ENCODE data around the gene TMEM59L. TPM values are rescaled to one million over a fixed set of nuclear protein-coding genes. Genes with fewer than 3 reads are reported as not detected.

Gene TMEM59L
- total and polyA plus RNA-seq, 9 of the 15 experiments (the other 6 are each of a cell fraction or from before 2014, with no cell fraction given): 0.37 TPM; not detected in 8

DNA sequence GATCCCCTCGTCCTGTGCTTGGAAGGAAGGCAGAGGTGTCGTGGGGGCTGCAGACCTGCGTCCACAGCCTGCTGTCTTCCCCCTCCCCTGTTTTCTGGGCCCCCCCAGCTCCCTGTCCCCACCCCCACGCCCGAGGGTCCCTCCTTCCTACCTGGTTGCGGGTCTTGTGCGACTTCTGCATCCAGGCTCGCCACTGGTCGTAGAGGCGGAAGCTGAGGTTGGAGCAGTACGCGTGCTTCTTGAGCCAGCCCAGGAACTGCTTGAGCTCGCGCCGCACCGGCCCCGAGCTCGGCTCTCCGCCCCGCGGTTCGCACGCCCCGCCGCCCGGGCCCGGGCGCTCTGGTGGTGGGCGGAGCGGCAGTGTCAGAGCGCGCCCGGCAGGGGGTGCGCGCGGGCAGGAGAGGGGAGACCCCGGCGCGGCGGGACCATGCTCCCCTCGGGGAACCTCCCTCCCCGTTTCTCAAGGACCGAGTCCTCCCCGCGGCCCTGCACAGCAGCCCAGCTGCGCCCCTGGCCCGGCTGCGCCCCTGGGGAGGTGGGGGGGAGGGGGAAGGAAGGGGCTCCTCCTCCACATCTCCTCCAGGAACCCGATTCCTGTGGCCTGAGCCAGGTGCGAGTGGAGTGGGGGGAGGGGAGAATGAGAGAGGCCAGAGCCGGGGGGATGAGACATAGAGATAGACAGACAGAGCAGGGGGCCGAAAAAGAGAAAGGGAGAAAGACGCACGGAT lies 18.4 kb upstream of the TMEM59L start (continued):
- TF ChIP-seq, protein P1, sequence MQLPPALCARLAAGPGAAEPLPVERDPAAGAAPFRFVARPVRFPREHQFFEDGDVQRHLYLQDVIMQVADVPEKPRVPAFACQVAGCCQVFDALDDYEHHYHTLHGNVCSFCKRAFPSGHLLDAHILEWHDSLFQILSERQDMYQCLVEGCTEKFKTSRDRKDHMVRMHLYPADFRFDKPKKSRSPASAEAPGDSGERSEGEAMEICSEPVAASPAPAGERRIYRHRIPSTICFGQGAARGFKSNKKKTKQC (CRISPR knock-in tag; IDR thresholded peaks at IDR 0.05): no peak
- TF ChIP-seq PCBP2 (IDR thresholded peaks at IDR 0.05; ENCODE audit: low read depth, low read length, poor library complexity, severe bottlenecking) (no peak), PRPF4 (IDR thresholded peaks at IDR 0.05; ENCODE audit: insufficient read depth, low read depth, low read length, poor library complexity, severe bottlenecking) (no peak), ZBED1 (IDR thresholded peaks at IDR 0.05) (no peak), NR2C1 (IDR thresholded peaks at IDR 0.05) (no peak), NR2C1 (tag; IDR thresholded peaks at IDR 0.05) (no peak), TSC22D4 (tag; IDR thresholded peaks at IDR 0.05) (no peak), GTF2F1 (IDR thresholded peaks at IDR 0.05; ENCODE audit: low read depth, low read length) (no peak), TAL1 (IDR thresholded peaks at IDR 0.05) (no peak), DNMT1 (IDR thresholded peaks at IDR 0.05) (no peak), SRSF1 (IDR thresholded peaks at IDR 0.05; ENCODE audit: low read depth, low read length) (no peak), SMARCE1 (IDR thresholded peaks at IDR 0.05) (peak; percentile 44), TFAM (CRISPR knock-in tag; conservative IDR thresholded peaks at IDR 0.05) (no peak), ZC3H4 (CRISPR knock-in tag; IDR thresholded peaks at IDR 0.05; ENCODE audit: borderline replicate concordance) (no peak), SAFB (IDR thresholded peaks at IDR 0.05; ENCODE audit: borderline replicate concordance, low read depth, low read length) (no peak), SP2 (IDR thresholded peaks at IDR 0.05; ENCODE audit: extremely low read depth, low read depth, low read length, poor library complexity, severe bottlenecking) (no peak), FOXJ3 (CRISPR knock-in tag; IDR thresholded peaks at IDR 0.05) (no peak), TGIF2 (CRISPR knock-in tag; IDR thresholded peaks at IDR 0.05) (no peak)
- TF ChIP-seq, protein P2, sequence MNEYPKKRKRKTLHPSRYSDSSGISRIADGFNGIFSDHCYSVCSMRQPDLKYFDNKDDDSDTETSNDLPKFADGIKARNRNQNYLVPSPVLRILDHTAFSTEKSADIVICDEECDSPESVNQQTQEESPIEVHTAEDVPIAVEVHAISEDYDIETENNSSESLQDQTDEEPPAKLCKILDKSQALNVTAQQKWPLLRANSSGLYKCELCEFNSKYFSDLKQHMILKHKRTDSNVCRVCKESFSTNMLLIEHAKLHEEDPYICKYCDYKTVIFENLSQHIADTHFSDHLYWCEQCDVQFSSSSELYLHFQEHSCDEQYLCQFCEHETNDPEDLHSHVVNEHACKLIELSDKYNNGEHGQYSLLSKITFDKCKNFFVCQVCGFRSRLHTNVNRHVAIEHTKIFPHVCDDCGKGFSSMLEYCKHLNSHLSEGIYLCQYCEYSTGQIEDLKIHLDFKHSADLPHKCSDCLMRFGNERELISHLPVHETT (CRISPR knock-in tag; conservative IDR thresholded peaks at IDR 0.05 in 1 of 2, IDR thresholded peaks at IDR 0.05 in 1 of 2): 0 out of 4 replicates have a peak, but pooled peaks of 1 of the 2 experiments have one; percentile 34
- TF ChIP-seq, protein P3, sequence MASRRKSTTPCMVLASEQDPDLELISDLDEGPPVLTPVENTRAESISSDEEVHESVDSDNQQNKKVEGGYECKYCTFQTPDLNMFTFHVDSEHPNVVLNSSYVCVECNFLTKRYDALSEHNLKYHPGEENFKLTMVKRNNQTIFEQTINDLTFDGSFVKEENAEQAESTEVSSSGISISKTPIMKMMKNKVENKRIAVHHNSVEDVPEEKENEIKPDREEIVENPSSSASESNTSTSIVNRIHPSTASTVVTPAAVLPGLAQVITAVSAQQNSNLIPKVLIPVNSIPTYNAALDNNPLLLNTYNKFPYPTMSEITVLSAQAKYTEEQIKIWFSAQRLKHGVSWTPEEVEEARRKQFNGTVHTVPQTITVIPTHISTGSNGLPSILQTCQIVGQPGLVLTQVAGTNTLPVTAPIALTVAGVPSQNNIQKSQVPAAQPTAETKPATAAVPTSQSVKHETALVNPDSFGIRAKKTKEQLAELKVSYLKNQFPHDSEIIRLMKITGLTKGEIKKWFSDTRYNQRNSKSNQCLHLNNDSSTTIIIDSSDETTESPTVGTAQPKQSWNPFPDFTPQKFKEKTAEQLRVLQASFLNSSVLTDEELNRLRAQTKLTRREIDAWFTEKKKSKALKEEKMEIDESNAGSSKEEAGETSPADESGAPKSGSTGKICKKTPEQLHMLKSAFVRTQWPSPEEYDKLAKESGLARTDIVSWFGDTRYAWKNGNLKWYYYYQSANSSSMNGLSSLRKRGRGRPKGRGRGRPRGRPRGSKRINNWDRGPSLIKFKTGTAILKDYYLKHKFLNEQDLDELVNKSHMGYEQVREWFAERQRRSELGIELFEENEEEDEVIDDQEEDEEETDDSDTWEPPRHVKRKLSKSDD (conservative IDR thresholded peaks at IDR 0.05; ENCODE audit: low read length): no peak
